NCI-H1092 treated with DMSO at 0.1 percent for 48 hours (cell line): ENCODE data around the gene EIF4G3.
"Not testable (repeated sequence)": the region's sequence is repeated elsewhere in the genome, so short reads cannot be mapped to it uniquely, and the experiment has no call there.

Experiments
- DNase-seq: peaks from one replicate; lab custom pipeline; 2025; lab: John Stamatoyannopoulos, UW

EIF4G3 gene

GRCh38 chr1:20811916-20812315 lies 364.8 kb downstream of the EIF4G3 start:
- DNase-seq: no peak

GRCh38 chr1:20793236-20793635 lies 383.5 kb downstream of the EIF4G3 start:
- no peak for DNase-seq

- DNase-seq: no peak
Measured at GRCh38 chr1:20792196-20792595, 384.5 kb downstream of the EIF4G3 start.

- no peak for DNase-seq
Measured at GRCh38 chr1:20790785-20791184, 385.9 kb downstream of the EIF4G3 start.

GRCh38 chr1:20789598-20789997 lies 387.1 kb downstream of the EIF4G3 start:
- DNase-seq: not testable (repeated sequence)

- peak; percentile 77 for DNase-seq
Measured at GRCh38 chr1:20787840-20788795, 388.6 kb downstream of the EIF4G3 start.

GRCh38 chr1:20787029-20787839 lies 389.5 kb downstream of the EIF4G3 start, which contains the start of gene HP1BP3:
HP1BP3 (minus strand) TSS chr1:20787307; CDS start chr1:20780440, 6,867 bp downstream.
- peak; percentile 86 for DNase-seq

GRCh38 chr1:20786253-20787028 lies 390.3 kb downstream of the EIF4G3 start:
- DNase-seq: peak; percentile 99

- peak; percentile 77 for DNase-seq
Measured at GRCh38 chr1:20785907-20786252, 390.8 kb downstream of the EIF4G3 start.

- DNase-seq: no peak
Measured at GRCh38 chr1:20775700-20776099, 401.0 kb downstream of the EIF4G3 start.

- DNase-seq: no peak
Measured at GRCh38 chr1:20771780-20772179, 404.9 kb downstream of the EIF4G3 start.

- no peak for DNase-seq
Measured at GRCh38 chr1:20770314-20771087, 406.2 kb downstream of the EIF4G3 start.

GRCh38 chr1:20767271-20767670 lies 409.4 kb downstream of the EIF4G3 start:
- no peak for DNase-seq

GRCh38 chr1:20763417-20763816 lies 413.3 kb downstream of the EIF4G3 start:
- DNase-seq: no peak

GRCh38 chr1:20760322-20760721 lies 416.4 kb downstream of the EIF4G3 start:
- no peak for DNase-seq
